ENCODE results near the gene SKOR2.
"Not testable (repeated sequence)": the region's sequence is repeated elsewhere in the genome, so short reads cannot be mapped to it uniquely, and the experiment has no call there.

Gene SKOR2

GRCh38 chr18:47203626-47204464 lies 47.6 kb downstream of the SKOR2 start:
- DNase-seq (ENCODE audit: low read depth), result no peak

GRCh38 chr18:47195961-47196360 lies 55.5 kb downstream of the SKOR2 start:
- DNase-seq (ENCODE audit: low read depth), result not testable (repeated sequence)

GRCh38 chr18:47191961-47192360 lies 59.5 kb downstream of the SKOR2 start:
- DNase-seq (ENCODE audit: low read depth), result no peak

- no peak for DNase-seq (ENCODE audit: low read depth)
Measured at GRCh38 chr18:47187721-47188120, 63.7 kb downstream of the SKOR2 start.

- no peak for DNase-seq (ENCODE audit: low read depth)
Measured at GRCh38 chr18:47184419-47185050, 66.9 kb downstream of the SKOR2 start.

- DNase-seq (ENCODE audit: low read depth), result not testable (repeated sequence)
Measured at GRCh38 chr18:47182156-47182555, 69.3 kb downstream of the SKOR2 start.

- no peak for DNase-seq (ENCODE audit: low read depth)
Measured at GRCh38 chr18:47180765-47181164, 70.7 kb downstream of the SKOR2 start.

- DNase-seq (ENCODE audit: low read depth), result no peak
Measured at GRCh38 chr18:47179520-47179919, 71.9 kb downstream of the SKOR2 start.

- DNase-seq (ENCODE audit: low read depth), result peak; percentile 73
Measured at GRCh38 chr18:47175898-47176575, 75.4 kb downstream of the SKOR2 start, which contains the start of gene IER3IP1. Gene IER3IP1 (minus strand): TSS chr18:47176364. CDS start chr18:47176277, 87 bp downstream.

- no peak for DNase-seq (ENCODE audit: low read depth)
Measured at GRCh38 chr18:47175283-47175897, 76.1 kb downstream of the SKOR2 start.

GRCh38 chr18:47174545-47175116 lies 76.8 kb downstream of the SKOR2 start:
- DNase-seq (ENCODE audit: low read depth), result no peak

- DNase-seq (ENCODE audit: low read depth), result no peak
Measured at GRCh38 chr18:47172476-47172875, 79.0 kb downstream of the SKOR2 start.

- DNase-seq (ENCODE audit: low read depth), result no peak
Measured at GRCh38 chr18:47168913-47169312, 82.5 kb downstream of the SKOR2 start.

- DNase-seq (ENCODE audit: low read depth), result no peak
Measured at GRCh38 chr18:47168509-47168908, 83.0 kb downstream of the SKOR2 start.

- DNase-seq (ENCODE audit: low read depth), result no peak
Measured at GRCh38 chr18:47166294-47166693, 85.2 kb downstream of the SKOR2 start.

GRCh38 chr18:47163241-47163640 lies 88.2 kb downstream of the SKOR2 start:
- no peak for DNase-seq (ENCODE audit: low read depth)

- no peak for DNase-seq (ENCODE audit: low read depth)
Measured at GRCh38 chr18:47160256-47160655, 91.2 kb downstream of the SKOR2 start.

- not testable (repeated sequence) for DNase-seq (ENCODE audit: low read depth)
Measured at GRCh38 chr18:47158404-47158803, 93.1 kb downstream of the SKOR2 start.

Data from stimulated activated CD8-positive, alpha-beta memory T cell treated with anti-CD3 and anti-CD28 coated beads, Interleukin-12 subunit alpha, Interleukin-12 subunit beta, amount 100 ng/mL, for 4 hours (primary cell).